Measurements from ENCODE around the gene UQCC3. TPM values are rescaled to one million over a fixed set of nuclear protein-coding genes. Genes with fewer than 3 reads are reported as not detected.

Gene UQCC3
- polyA plus RNA-seq, 1 of the 3 experiments (the other 2 are of a cell fraction), result 24.8 TPM

GRCh38 chr11:62648185-62648966 lies 23.1 kb upstream of the UQCC3 start (continued):
- TF ChIP-seq ZBTB33 (IDR thresholded peaks at IDR 0.05; ENCODE audit: borderline replicate concordance, low read depth), result no peak
- TF ChIP-seq MEF2A (IDR thresholded peaks at IDR 0.05; ENCODE audit: borderline replicate concordance, low read depth), result no peak
- no peak for TF ChIP-seq EP300 (IDR thresholded peaks at IDR 0.05; ENCODE audit: borderline replicate concordance in 1 of 2, low read depth in 1 of 2, low read length in 1 of 2)
- no peak for TF ChIP-seq PBX3 (IDR thresholded peaks at IDR 0.05)
- TF ChIP-seq YY1 (IDR thresholded peaks at IDR 0.05; ENCODE audit: low read depth), result no peak
- TF ChIP-seq FOXJ3 (CRISPR knock-in tag; IDR thresholded peaks at IDR 0.05), result no peak
- no peak for TF ChIP-seq TEAD4 (IDR thresholded peaks at IDR 0.05; ENCODE audit: borderline replicate concordance, insufficient read depth)

- Histone ChIP-seq H3K4me3 (ENCODE audit: low read depth in 2 of 2, low read length in 1 of 2) (no peak overlapping the region), H3K9me2 (no peaks in the 10 kb centered on the region), H3K36me3 (replicated peaks in 1 of 2; ENCODE audit: control insufficient read depth in 1 of 2, insufficient read depth in 2 of 2, low read length in 1 of 2) (peaks cover 11 to 16% of the 10 kb centered on the region in 2 experiments), H3K79me2 (ENCODE audit: insufficient read depth) (peaks cover 55% of the 10 kb centered on the region), H3K27me3 (ENCODE audit: insufficient read depth) (no peaks in the 10 kb centered on the region), H4K20me1 (ENCODE audit: insufficient read depth) (0 out of 2 replicates have a peak, but pooled peaks cover 5% of the 10 kb centered on the region), H3K4me2 (no peak overlapping the region), H3K9me3 (no peaks in the 10 kb centered on the region), H3K4me1 (ENCODE audit: control insufficient read depth in 1 of 2, insufficient read depth in 2 of 2, low read depth in 1 of 2, low read length in 1 of 2) (peaks cover 7 to 13% of the 10 kb centered on the region in 2 experiments; a peak in 2 of 4 replicates), H3F3A (replicated peaks; ENCODE audit: insufficient read depth) (peaks cover 5% of the 10 kb centered on the region), H3K9ac (no peak overlapping the region), H3K27ac (ENCODE audit: low read depth in 2 of 2, low read length in 1 of 2) (no peak overlapping the region), H2AFZ (ENCODE audit: low read depth) (no peak overlapping the region)
- CTCF ChIA-PET, result interaction anchor here (0.8 to 2.4 kb wide), 6 partner anchors 37 to 232 kb away, joined by 3 to 10 read pairs (median 4); partner anchors contain the start of genes SLC3A2 and TUT1
- DNase-seq, result no peak
- POLR2A ChIA-PET, result interaction anchor here (0.7 to 7.3 kb wide), 2 partner anchors 15 to 192 kb away, joined by 3 to 52 read pairs; partner anchors contain the start of genes C11orf98 and CSKMT
- TF ChIP-seq IRF3 (IDR thresholded peaks at IDR 0.05; ENCODE audit: low read depth, low read length) (no peak), FOXM1 (IDR thresholded peaks at IDR 0.05; ENCODE audit: low read depth) (no peak), CTCF (IDR thresholded peaks at IDR 0.05) (no peak), YY1 (IDR thresholded peaks at IDR 0.05; ENCODE audit: low read depth) (no peak), TCF12 (IDR thresholded peaks at IDR 0.05) (no peak), MAX (IDR thresholded peaks at IDR 0.05; ENCODE audit: low read depth) (no peak), USF2 (IDR thresholded peaks at IDR 0.05; ENCODE audit: borderline replicate concordance, low read depth, low read length) (no peak), SIN3A (IDR thresholded peaks at IDR 0.05; ENCODE audit: borderline replicate concordance, low read depth, low read length) (no peak), JUND (IDR thresholded peaks at IDR 0.05) (no peak), TEAD4 (IDR thresholded peaks at IDR 0.05; ENCODE audit: borderline replicate concordance, insufficient read depth) (no peak), EZH2phosphoT487 (IDR thresholded peaks at IDR 0.05; ENCODE audit: borderline replicate concordance, low read depth) (no peak), GATA2 (CRISPR knock-in tag; IDR thresholded peaks at IDR 0.05) (no peak), USF1 (IDR thresholded peaks at IDR 0.05; ENCODE audit: borderline replicate concordance, low read depth) (no peak), SMC3 (IDR thresholded peaks at IDR 0.05; ENCODE audit: low read depth, low read length) (no peak), EP300 (IDR thresholded peaks at IDR 0.05; ENCODE audit: borderline replicate concordance in 1 of 2, low read depth in 1 of 2, low read length in 1 of 2) (no peak), PBX3 (IDR thresholded peaks at IDR 0.05) (no peak)
- WGBS (ENCODE audit: low lambda C conversion rate), result 84% methylated on average over 2 of the region's 11 CpGs
Measured at GRCh38 chr11:62648967-62649364, 22.5 kb upstream of the UQCC3 start.

Measured in SK-N-SH (cell line).